Brain microvascular endothelial cell (primary cell): ENCODE results near the gene RASAL3.

ENCODE experiments used
- DNase-seq: peaks from one replicate; pipeline ENCODE4 v3.0.0-alpha.2; 2020
- H3K27ac ChIP-seq: fragments of 250-450 bp; sonication (Bioruptor Pico); 2 replicates; pipeline ENCODE4 v1.5.1; 2020; ENCODE audit warnings: mild to moderate bottlenecking, moderate library complexity
- H3K27me3 ChIP-seq: fragments of 250-450 bp; sonication (Bioruptor Pico); replicated peaks from 2 replicates; pipeline ENCODE4 v1.5.1; 2020; ENCODE audit warnings: mild to moderate bottlenecking
- H3K36me3 ChIP-seq: fragments of 250-450 bp; sonication (Bioruptor Pico); replicated peaks from 2 replicates; pipeline ENCODE4 v1.5.1; 2020; ENCODE audit warnings: mild to moderate bottlenecking
- H3K4me3 ChIP-seq: 2 replicates; pipeline ENCODE4 v1.5.1; 2011; ENCODE audit warnings: low read depth, mild to moderate bottlenecking, control low read depth, low read length, moderate library complexity
- in situ Hi-C: cut with HindIII; loops from 2 replicates; pipeline ENCODE4 v1.10.0; 2017; ENCODE audit warnings: low sequenced_read_pairs, low pct_ligation_motif_present
- TF ChIP-seq, protein P1 (sequence below): IDR thresholded peaks from 2 replicates; pipeline ENCODE4 v1.5.1; 2011; ENCODE audit warnings: low read depth, mild to moderate bottlenecking, moderate library complexity, low read length, control low read depth, inconsistent platforms; ENCODE audit errors: missing control alignments

RASAL3 gene

DNA sequence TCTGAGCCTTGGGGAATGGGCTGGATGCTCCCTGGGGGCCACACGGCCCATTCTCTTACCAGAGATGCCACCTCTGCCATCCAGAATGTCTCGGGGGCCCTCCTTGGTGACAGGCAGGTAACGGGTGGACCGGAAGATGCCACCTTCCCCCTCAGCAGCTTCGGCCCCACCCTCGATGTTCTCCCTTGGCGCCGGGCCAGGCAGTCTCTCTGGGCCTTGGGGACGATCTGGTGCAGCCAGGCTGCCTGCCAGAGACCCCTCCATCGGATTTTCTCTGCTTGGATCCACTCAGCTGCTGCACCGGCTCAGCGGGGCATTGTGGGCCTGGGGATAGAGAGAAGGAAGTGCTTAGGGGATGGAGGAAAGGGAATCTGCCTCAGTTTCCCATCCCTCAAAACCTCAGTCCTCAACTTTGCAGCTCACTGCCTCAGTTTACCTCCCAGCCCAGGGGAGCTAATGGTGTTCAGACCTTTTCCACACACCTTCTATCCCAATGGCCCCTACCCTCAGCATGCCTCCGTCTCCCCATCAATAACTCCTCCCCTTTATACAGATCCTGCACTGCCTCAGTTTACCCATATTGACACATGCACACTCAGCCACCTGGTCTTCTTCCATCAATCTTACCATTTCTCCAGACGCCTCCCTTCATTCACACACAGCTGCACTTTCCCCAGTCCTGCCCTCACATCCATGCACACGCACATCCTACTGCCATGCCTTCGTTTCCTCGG, 16.1 kb downstream of the RASAL3 start:
- no peak for DNase-seq
- Histone ChIP-seq H3K36me3 (no peaks in the 10 kb centered on the region), H3K27me3 (no peaks in the 10 kb centered on the region), H3K27ac (no peak overlapping the region), H3K4me3 (no peak overlapping the region)
- TF ChIP-seq, protein P1, sequence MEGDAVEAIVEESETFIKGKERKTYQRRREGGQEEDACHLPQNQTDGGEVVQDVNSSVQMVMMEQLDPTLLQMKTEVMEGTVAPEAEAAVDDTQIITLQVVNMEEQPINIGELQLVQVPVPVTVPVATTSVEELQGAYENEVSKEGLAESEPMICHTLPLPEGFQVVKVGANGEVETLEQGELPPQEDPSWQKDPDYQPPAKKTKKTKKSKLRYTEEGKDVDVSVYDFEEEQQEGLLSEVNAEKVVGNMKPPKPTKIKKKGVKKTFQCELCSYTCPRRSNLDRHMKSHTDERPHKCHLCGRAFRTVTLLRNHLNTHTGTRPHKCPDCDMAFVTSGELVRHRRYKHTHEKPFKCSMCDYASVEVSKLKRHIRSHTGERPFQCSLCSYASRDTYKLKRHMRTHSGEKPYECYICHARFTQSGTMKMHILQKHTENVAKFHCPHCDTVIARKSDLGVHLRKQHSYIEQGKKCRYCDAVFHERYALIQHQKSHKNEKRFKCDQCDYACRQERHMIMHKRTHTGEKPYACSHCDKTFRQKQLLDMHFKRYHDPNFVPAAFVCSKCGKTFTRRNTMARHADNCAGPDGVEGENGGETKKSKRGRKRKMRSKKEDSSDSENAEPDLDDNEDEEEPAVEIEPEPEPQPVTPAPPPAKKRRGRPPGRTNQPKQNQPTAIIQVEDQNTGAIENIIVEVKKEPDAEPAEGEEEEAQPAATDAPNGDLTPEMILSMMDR, result no peak
- in situ Hi-C loops, result no loop called here

DNA sequence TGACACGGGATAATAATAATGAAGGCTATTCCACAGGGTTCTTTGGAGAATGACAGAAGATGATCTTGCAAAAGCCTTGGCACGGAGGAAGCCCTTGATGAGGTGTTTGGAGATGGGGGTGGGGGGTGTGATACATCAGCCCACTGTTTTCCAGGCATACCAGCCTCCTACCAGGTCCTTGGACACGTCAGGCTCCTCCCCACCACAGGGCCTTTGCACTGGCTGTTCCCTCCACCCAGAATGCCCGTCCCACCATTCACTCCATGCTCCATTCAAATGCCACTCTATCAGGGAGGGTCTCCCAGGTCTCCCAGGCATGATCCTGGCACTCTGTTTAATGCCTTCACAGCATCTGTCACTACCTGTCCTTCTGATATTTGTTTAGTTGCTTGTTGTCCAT, 17.3 kb downstream of the RASAL3 start:
- TF ChIP-seq, protein P1, result no peak
- H3K36me3 ChIP-seq, result no peaks in the 10 kb centered on the region
- DNase-seq, result no peak
- no peak overlapping the region for H3K4me3 ChIP-seq
- H3K27me3 ChIP-seq, result no peaks in the 10 kb centered on the region
- no peak overlapping the region for H3K27ac ChIP-seq
- in situ Hi-C loops, result no loop called here

DNA sequence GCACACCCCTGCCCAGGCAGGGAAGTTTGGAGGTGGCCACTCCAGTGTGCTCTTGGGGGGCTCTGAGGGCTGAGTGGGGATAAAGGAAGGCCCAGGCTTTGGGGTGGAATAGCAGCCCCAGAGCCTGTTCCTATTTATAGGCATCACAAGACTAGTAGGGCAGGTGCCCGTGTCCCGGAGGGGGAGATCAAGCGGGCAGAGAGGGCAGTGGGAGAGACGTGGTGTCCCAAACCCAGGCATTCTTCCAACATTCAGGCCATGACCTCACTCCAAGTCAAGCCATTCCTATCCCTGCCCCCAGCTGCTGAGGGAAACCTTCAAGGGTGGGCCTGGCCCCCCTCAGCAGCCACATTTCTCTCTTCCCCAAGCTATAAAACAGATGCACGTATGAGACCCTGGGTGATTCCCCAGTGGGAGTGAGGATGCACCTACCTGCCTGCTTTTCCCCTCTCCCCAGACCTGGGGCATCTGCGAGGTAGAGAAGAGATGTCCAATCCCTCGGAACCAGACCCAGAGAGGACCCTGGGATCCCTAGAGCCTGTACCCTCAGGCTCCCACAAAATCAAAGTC, 18.5 kb downstream of the RASAL3 start:
- H3K4me3 ChIP-seq, result no peak overlapping the region
- H3K27me3 ChIP-seq, result no peaks in the 10 kb centered on the region
- no peaks in the 10 kb centered on the region for H3K36me3 ChIP-seq
- no peak for DNase-seq
- in situ Hi-C loops, result no loop called here
- TF ChIP-seq, protein P1, result no peak
- no peak overlapping the region for H3K27ac ChIP-seq

DNA sequence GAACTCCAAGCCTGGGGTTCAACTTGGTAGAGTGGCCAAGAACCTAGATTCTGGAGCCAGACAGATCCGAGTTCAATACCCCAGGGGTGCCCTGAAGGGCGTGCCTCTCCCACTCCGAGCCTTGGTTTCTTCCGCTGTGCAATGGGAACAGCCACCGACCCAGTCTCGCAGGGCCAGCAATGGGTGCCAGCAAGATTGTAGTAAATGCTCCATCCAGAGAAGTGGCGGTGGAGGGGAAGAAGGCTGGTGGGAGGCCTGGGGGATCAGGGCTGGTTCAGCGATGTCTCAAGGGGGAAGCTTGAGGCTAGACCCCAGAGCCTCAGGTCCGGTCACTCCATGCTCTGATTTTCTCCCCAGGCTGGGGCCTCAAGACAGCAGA, 19.1 kb downstream of the RASAL3 start:
- Histone ChIP-seq H3K4me3 (no peak overlapping the region), H3K27ac (no peak overlapping the region), H3K27me3 (no peaks in the 10 kb centered on the region), H3K36me3 (no peaks in the 10 kb centered on the region)
- no peak for DNase-seq
- TF ChIP-seq, protein P1, result no peak
- in situ Hi-C loops, result no loop called here

DNA sequence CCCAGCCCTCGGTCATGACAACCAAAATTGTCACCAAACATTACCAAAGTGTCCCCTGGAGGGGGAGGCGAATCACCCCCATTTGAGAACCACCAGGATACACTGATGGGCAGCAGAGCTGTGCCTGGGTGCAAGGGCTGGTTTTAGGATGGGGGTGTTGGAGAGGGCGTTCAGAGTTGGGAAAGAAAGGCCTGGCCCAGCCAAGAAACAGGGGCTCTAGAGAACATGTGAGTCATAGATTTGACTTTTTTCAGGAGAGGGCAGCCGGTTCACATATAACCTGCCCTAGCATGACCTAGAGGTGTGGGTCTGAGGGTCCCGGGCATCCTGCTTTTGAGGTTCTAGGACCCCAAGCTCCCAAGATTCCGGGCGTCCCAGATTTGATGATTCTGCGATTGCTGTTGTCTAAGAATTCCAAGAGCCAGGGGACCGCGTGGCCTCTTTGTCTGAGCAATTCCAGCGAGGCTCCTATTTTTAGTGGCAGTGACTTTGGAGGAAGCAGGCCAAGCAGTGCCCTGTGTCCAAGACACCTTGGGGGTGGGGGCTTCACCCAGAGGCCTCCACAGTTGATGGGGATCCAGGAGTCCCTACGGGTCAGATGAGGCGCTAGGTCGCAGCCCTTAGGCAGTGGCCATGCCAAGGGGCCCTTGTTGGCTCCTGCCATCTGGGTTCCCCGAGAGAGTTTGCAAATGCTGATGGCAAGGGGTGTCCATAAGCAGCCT, 19.7 kb downstream of the RASAL3 start:
- in situ Hi-C loops, result no loop called here
- Histone ChIP-seq H3K27ac (no peak overlapping the region), H3K36me3 (no peaks in the 10 kb centered on the region), H3K27me3 (no peaks in the 10 kb centered on the region), H3K4me3 (no peak overlapping the region)
- TF ChIP-seq, protein P1, result no peak
- no peak for DNase-seq
